Caco-2 (cell line): ENCODE measurements around the gene B3GAT3. TPM values are rescaled to one million over a fixed set of nuclear protein-coding genes. Genes with fewer than 3 reads are reported as not detected.

Experiments
- BruUV-seq: library from RNA; stranded (reverse); fragments of 400-500 nt; replicated peaks from 2 replicates; lab custom pipeline; 2021; lab: Mats Ljungman, UMichigan
- CTCF ChIA-PET: fragments of 300-600 bp; sonication (Branson Sonifier 250); formaldehyde crosslinking; loops from one replicate; lab custom pipeline; 2022; ENCODE audit warnings: antibody characterized with exemption; lab: Charles Lee
- POLR2A ChIA-PET: fragments of 300-600 bp; sonication (Branson Sonifier 250); formaldehyde crosslinking; loops from one replicate; lab custom pipeline; 2022; ENCODE audit warnings: antibody characterized with exemption; lab: Charles Lee
- DNase-seq, 2 experiments: peaks; one replicate each; pipeline versions ENCODE4 v3.0.0 to v3.0.0-alpha.2; 2020 to 2022
- H3K27me3 ChIP-seq: replicated peaks from 2 replicates; pipeline ENCODE4 v1.6.0; 2011; ENCODE audit warnings: low read length; ENCODE audit not compliant: control insufficient read depth, insufficient read depth
- H3K36me3 ChIP-seq: 2 replicates; pipeline ENCODE4 v1.5.1; 2011; ENCODE audit warnings: low read length; ENCODE audit not compliant: control insufficient read depth, insufficient read depth
- H3K4me1 ChIP-seq: fragments of 250-450 bp; sonication (Bioruptor Pico); 2 replicates; pipeline ENCODE4 v1.5.1; 2020; ENCODE audit warnings: mild to moderate bottlenecking
- H3K4me3 ChIP-seq: 2 replicates; pipeline ENCODE4 v1.5.1; 2011; ENCODE audit warnings: low read depth, mild to moderate bottlenecking, control low read depth, low read length
- H3K9me3 ChIP-seq: fragments of 250-450 bp; sonication (Bioruptor Pico); 2 replicates; pipeline ENCODE4 v1.5.1; 2020; ENCODE audit warnings: mild to moderate bottlenecking, moderate library complexity
- H3K27ac Mint-ChIP-seq: one replicate; pipeline ENCODE4 v1.8.0; 2022; ENCODE audit warnings: mixed read lengths; ENCODE audit not compliant: unreplicated experiment
- H3K27me3 Mint-ChIP-seq: one replicate; pipeline ENCODE4 v1.8.0; 2022; ENCODE audit warnings: mixed read lengths; ENCODE audit not compliant: insufficient read depth, unreplicated experiment
- H3K36me3 Mint-ChIP-seq: one replicate; pipeline ENCODE4 v1.8.0; 2022; ENCODE audit warnings: mild to moderate bottlenecking, mixed read lengths; ENCODE audit not compliant: insufficient read depth, unreplicated experiment
- H3K4me1 Mint-ChIP-seq: one replicate; pipeline ENCODE4 v1.8.0; 2022; ENCODE audit warnings: low read depth, mixed read lengths; ENCODE audit not compliant: unreplicated experiment
- H3K4me3 Mint-ChIP-seq: one replicate; pipeline ENCODE4 v1.8.0; 2022; ENCODE audit warnings: mild to moderate bottlenecking, moderate library complexity, mixed read lengths; ENCODE audit not compliant: unreplicated experiment
- H3K9me3 Mint-ChIP-seq: one replicate; pipeline ENCODE4 v1.8.0; 2022; ENCODE audit warnings: mixed read lengths; ENCODE audit not compliant: unreplicated experiment
- intact Hi-C: fragments of 100-400 bp; cut with micrococcal nuclease; formaldehyde crosslinking; loops from one replicate; pipeline ENCODE4 v1.10.0; 2022; ENCODE audit not compliant: unreplicated experiment
- total RNA-seq: library from RNA; stranded (reverse); gene quantifications from 2 replicates; pipeline ENCODE4 v1.2.3, GENCODE V29; 2022
- TF ChIP-seq, protein P1 (sequence below), 2 experiments: fragments of 200-600 bp in 1 of 2; IDR thresholded peaks; 1 replicate in 1 of 2; 2 replicates in 1 of 2; pipeline versions ENCODE4 v1.5.1 to v1.8.0; 2011 to 2022; ENCODE audit warnings: antibody characterized with exemption in 1 of 2, control low read depth in 1 of 2, inconsistent platforms in 1 of 2, low read depth in 1 of 2, low read length in 1 of 2, mild to moderate bottlenecking in 1 of 2, moderate library complexity in 1 of 2; ENCODE audit not compliant: insufficient read depth in 1 of 2, severe bottlenecking in 1 of 2, unreplicated experiment in 1 of 2

Gene B3GAT3
- total RNA-seq, 1 experiment from 2014 or later = 37.6 TPM

DNA sequence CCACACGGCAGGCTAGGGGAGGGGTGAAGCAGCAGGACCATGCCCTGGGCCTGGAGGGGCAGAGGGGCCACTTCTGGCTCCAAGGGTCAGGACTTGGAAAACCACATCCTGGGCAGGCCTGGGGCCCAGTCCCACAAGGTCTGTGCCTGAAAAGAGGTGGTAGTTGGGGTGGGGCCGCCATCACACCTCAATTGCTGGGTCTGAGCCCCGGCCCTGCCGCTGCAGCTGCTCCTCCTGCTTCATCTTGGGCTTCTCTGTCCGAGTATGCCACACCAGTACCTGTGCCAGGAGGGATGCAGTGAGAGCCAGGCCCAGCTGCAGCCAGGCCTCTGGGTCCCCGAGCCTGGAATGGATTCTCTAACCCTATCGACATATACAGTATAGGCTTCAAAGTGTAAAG, 6.3 kb downstream of the B3GAT3 start:
- Mint-ChIP-seq H3K36me3 (peaks cover 47% of the 10 kb centered on the region), H3K27me3 (no peaks in the 10 kb centered on the region)
- POLR2A ChIA-PET = no interaction called here

DNA sequence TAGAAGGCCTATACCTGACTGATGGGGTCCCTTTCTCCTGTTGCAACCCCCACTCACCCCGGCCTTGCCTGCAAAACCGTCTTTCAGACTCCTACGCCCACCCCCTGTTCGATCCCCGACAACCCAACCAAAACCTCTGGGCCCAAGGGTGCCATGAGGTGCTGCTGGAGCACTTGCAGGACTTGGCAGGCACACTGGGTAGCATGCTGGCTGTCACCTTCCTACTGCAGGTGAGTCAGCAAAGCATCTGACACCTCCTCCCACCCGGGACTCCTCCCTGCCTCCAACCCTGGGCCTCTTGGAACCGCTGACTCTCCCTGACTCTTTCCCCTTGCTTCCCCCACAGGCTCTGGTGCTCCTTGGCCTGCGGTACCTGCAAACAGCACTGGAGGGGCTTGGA, 7.5 kb downstream of the B3GAT3 start:
- H3K27me3 Mint-ChIP-seq = no peaks in the 10 kb centered on the region
- H3K36me3 Mint-ChIP-seq = peaks cover 54% of the 10 kb centered on the region
- ChIA-PET CTCF (interaction anchor here (1.4 kb wide), 1 partner anchor 7 kb away, joined by 3 read pairs; the partner anchor contains the start of gene B3GAT3), POLR2A (no interaction called here)
- H3K9me3 Mint-ChIP-seq = no peaks in the 10 kb centered on the region
- H3K27me3 ChIP-seq = no peaks in the 10 kb centered on the region
- BruUV-seq = no TSS peak
- no peaks in the 10 kb centered on the region for H3K9me3 ChIP-seq
- H3K27ac Mint-ChIP-seq = peak overlapping the region; percentile 69
- TF ChIP-seq, protein P1, sequence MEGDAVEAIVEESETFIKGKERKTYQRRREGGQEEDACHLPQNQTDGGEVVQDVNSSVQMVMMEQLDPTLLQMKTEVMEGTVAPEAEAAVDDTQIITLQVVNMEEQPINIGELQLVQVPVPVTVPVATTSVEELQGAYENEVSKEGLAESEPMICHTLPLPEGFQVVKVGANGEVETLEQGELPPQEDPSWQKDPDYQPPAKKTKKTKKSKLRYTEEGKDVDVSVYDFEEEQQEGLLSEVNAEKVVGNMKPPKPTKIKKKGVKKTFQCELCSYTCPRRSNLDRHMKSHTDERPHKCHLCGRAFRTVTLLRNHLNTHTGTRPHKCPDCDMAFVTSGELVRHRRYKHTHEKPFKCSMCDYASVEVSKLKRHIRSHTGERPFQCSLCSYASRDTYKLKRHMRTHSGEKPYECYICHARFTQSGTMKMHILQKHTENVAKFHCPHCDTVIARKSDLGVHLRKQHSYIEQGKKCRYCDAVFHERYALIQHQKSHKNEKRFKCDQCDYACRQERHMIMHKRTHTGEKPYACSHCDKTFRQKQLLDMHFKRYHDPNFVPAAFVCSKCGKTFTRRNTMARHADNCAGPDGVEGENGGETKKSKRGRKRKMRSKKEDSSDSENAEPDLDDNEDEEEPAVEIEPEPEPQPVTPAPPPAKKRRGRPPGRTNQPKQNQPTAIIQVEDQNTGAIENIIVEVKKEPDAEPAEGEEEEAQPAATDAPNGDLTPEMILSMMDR (IDR thresholded peaks at IDR 0.05; ENCODE audit: insufficient read depth in 1 of 2, low read depth in 1 of 2, low read length in 1 of 2, severe bottlenecking in 1 of 2, unreplicated experiment in 1 of 2) = no peak
- H3K4me1 ChIP-seq = peaks cover 30% of the 10 kb centered on the region
- H3K4me3 ChIP-seq = no peak overlapping the region
- peaks cover 3% of the 10 kb centered on the region; the same call in 1 of the 2 replicates for H3K36me3 ChIP-seq
- H3K4me3 Mint-ChIP-seq = no peak overlapping the region
- intact Hi-C loops = loop anchor here (5.0 kb wide), 1 partner anchor 33 kb away; the partner anchor contains the start of gene GANAB
- DNase-seq = peak in 1 of 2 experiments; percentile 42
- H3K4me1 Mint-ChIP-seq = peaks cover 22% of the 10 kb centered on the region

More for the DNA sequence above, 6.3 kb downstream of the B3GAT3 start:
- CTCF ChIA-PET = no interaction called here
- no peak overlapping the region for H3K27ac Mint-ChIP-seq
- BruUV-seq = no TSS peak
- Histone ChIP-seq H3K27me3 (no peaks in the 10 kb centered on the region), H3K4me3 (no peak overlapping the region), H3K9me3 (no peaks in the 10 kb centered on the region), H3K4me1 (peaks cover 32% of the 10 kb centered on the region), H3K36me3 (peaks cover 1% of the 10 kb centered on the region; the same call in 1 of the 2 replicates)
- H3K4me3 Mint-ChIP-seq = no peak overlapping the region
- no peak for DNase-seq
- TF ChIP-seq, protein P1 (IDR thresholded peaks at IDR 0.05; ENCODE audit: insufficient read depth in 1 of 2, low read depth in 1 of 2, low read length in 1 of 2, severe bottlenecking in 1 of 2, unreplicated experiment in 1 of 2) = no peak
- H3K9me3 Mint-ChIP-seq = no peaks in the 10 kb centered on the region
- H3K4me1 Mint-ChIP-seq = peaks cover 15% of the 10 kb centered on the region
- intact Hi-C loops = no loop called here

DNA sequence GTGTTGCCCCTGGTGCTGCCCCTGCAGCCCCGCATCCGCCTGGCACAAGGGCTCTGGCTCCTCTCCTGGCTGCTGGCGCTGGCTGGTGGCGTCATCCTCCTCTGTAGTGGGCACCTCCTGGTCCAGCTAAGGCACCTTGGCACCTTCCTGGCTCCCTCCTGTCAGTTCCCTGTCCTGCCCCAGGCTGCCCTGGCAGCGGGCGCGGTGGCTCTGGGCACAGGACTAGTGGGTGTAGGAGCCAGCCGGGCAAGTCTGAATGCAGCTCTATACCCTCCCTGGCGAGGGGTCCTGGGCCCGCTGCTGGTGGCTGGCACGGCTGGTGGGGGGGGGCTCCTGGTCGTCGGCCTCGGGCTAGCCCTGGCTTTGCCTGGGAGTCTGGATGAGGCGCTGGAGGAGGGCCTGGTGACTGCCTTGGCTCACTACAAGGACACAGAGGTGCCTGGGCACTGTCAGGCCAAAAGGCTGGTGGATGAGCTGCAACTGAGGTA, 8.5 kb downstream of the B3GAT3 start:
- POLR2A ChIA-PET = no interaction called here
- H3K27ac Mint-ChIP-seq = peak overlapping the region; percentile 69
- peak overlapping the region; percentile 87 for H3K4me3 ChIP-seq

More for the DNA sequence above, 8.5 kb downstream of the B3GAT3 start:
- H3K27me3 Mint-ChIP-seq = no peaks in the 10 kb centered on the region
- Histone ChIP-seq H3K27me3 (no peaks in the 10 kb centered on the region), H3K36me3 (peaks cover 3% of the 10 kb centered on the region; the same call in 1 of the 2 replicates), H3K9me3 (no peaks in the 10 kb centered on the region), H3K4me1 (peaks cover 30% of the 10 kb centered on the region)
- H3K36me3 Mint-ChIP-seq = peaks cover 49% of the 10 kb centered on the region
- no peaks in the 10 kb centered on the region for H3K9me3 Mint-ChIP-seq
- H3K4me1 Mint-ChIP-seq = peaks cover 28% of the 10 kb centered on the region
- DNase-seq = no peak
- BruUV-seq = no TSS peak
- CTCF ChIA-PET = interaction anchor here (0.6 to 1.4 kb wide), 3 partner anchors 8 to 52 kb away, joined by 3 read pairs; partner anchors contain the start of genes B3GAT3, C11orf98, CSKMT and TUT1
- intact Hi-C loops = loop anchor here (5.0 kb wide), 1 partner anchor 34 kb away; the partner anchor contains the start of gene GANAB
- peak overlapping the region; percentile 36 for H3K4me3 Mint-ChIP-seq
- TF ChIP-seq, protein P1 (IDR thresholded peaks at IDR 0.05; ENCODE audit: insufficient read depth in 1 of 2, low read depth in 1 of 2, low read length in 1 of 2, severe bottlenecking in 1 of 2, unreplicated experiment in 1 of 2) = no peak
